H54 (cell line): ENCODE results near the gene SPEF1.

Experiments used
- DNase-seq: peaks from one replicate; pipeline ENCODE4 v3.0.0; 2011; ENCODE audit warnings: low spot score, mixed read lengths; ENCODE audit not compliant: insufficient read length
- FAIRE-seq: peaks from 3 replicates; lab custom pipeline; 2011; peaks lifted over from hg19 to GRCh38; lab: Jason Lieb, UNC
- POLR2A ChIP-seq: IDR thresholded peaks from 2 replicates; pipeline ENCODE4 v1.6.1; 2011; ENCODE audit warnings: low read depth, mild to moderate bottlenecking, low read length

Gene SPEF1

DNA sequence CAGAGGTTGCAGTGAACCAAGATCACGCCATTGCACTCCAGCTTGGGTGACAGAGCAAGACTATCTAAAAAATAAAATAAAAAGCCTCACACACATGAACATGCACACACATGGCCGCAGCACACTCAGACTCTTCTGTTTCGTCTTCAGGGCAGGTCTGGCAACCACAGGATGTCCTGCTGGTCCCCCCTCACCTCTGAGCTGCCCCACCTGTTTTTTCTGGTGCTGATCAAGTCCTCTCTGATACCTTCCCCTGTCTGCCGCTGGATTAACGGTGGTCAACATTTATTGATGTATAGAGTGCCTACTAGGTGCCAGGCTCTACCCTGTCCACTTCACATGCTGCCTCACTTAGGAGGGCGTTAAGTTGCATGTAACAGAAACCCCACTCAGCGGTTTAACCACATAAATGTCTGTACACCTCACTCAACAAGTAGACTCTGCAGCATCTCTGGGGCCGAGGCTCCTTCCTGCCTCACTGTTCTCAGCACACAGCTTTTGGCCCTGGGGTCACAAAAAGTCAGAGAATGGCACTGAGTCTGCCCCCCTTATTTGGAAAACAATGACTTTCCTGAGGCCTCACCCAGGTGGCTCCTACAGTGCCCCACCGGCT lies 34.6 kb upstream of the SPEF1 start:
- no peak for TF ChIP-seq POLR2A
- FAIRE-seq = no peak

DNA sequence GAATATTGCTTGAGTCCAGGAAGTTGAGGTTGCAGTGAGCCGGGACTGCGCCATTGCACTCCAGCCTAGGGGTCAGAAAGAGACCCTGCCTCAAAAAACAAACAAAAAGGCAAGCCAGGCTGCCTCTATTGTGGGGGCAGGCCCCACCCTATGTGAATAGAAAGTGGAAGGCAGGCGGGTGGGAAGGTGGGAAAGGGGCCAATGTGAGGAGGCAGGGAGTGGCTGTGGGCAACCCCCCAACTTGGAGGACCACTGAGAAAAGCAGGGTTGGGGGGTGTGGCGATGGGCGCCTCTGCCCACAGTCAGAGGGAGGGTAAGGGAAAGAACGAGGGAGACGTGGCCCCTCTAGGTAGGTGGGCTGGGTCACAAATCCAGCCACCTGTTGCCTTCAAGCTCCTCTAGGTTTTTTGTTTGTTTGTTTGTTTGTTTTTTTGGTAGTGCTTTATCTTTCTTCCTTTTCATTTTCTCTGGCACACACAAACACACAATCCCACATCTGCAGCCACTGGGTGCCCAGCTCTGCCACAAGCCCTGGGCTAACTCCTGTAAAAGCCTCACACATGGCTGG lies 33.8 kb upstream of the SPEF1 start:
- TF ChIP-seq POLR2A = no peak
- no peak for FAIRE-seq

More for the DNA sequence above, 34.6 kb upstream of the SPEF1 start:
- DNase-seq = no peak

DNA sequence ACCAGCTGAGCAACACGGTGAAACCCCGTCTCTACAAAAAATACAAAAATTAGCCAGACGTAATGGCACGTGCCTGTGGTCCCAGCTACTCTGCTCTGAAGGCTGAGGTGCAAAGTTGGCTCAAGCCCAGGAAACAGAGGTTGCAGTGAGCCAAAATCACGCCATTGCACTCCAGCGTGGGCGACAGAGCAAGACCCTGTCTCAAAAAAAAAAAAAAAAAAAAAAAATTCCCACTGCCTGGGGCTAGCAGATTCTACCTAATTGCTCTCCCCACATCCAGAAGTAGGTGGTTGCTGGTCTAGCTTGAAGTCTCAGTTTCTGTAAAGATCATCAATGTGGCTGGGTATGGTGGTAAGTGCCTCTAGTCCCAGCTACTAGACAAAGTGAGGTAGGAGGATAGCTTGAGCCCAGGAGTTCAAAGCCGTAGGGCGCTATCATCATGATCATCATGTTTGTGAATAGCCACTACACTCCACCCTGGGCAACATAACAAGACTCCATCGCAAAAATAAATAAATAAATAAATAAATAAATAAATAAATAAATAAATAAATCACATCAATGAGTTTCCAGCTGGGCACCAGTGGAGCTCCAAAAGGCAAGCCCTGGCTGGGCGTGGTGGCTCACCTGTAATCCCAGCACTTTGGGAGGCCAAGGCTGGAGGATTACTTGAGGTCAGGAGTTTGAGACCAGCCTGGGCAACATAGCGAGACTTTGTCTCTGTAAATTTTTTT lies 32.8 kb upstream of the SPEF1 start:
- no peak for TF ChIP-seq POLR2A
- DNase-seq (no peak), FAIRE-seq (no peak)

More for the DNA sequence above, 33.8 kb upstream of the SPEF1 start:
- no peak for DNase-seq

DNA sequence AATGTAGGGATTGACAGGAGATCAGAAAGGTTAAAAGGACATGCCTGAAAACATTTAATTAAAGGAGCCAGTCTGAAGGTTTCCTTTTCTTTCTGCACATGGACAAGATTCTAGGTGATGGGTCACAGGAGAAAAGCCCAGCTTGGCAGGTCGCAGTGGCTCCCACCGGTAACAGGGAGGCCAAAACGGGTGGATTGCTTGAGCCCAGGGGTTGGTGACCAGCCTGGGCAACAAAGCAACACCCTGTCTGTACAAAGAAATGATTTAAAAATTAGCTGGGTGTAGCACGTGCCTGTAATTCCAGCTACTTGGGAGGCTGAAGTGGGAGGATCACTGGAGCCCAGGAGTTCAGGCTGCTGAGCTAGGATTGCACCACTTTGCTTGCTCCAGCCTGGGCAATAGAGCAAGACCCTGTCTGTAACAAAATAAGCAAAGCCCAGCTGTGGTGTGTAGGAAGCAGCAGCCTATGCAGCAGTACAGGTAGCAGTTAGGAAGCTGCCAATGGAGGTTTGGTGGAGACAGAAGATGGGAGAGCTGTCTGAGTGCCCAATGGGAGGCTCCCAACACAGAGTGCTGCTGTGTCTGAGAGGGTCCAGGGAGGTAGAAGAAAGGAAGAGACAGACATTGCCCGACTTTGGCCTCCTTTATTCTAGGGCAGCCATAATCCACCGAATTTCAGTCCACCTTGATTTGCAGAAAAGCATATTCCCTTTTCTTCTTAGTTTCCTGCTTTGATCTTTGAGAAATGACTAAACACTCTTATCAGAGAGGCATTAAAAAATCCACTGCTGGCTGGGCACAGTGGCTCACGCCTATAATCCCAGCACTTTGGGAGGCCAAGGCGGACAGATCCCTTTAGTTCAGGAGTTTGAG lies 32.0 kb upstream of the SPEF1 start:
- DNase-seq = no peak
- no peak for FAIRE-seq
- TF ChIP-seq POLR2A = no peak

DNA sequence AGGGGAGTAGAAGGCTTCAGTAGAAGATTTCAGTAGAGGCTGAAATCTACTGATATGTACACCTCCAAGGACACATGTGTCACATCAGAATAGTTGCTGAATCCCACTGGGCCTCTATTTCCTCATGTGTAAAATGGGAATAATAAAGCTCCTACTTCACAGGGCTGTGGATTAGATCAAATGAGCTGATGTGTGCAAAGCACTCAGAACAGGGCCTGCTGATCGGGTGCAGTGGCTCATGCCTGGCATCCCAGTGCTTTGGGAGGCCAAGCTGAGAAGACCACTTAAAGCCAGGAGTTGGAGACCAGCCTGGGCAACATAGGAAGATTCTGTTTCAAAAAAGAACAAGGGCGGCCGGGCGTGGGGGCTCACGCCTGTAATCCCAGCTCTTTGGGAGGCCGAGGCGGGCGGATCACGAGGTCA lies 31.0 kb upstream of the SPEF1 start:
- no peak for TF ChIP-seq POLR2A
- FAIRE-seq (no peak), DNase-seq (no peak)

DNA sequence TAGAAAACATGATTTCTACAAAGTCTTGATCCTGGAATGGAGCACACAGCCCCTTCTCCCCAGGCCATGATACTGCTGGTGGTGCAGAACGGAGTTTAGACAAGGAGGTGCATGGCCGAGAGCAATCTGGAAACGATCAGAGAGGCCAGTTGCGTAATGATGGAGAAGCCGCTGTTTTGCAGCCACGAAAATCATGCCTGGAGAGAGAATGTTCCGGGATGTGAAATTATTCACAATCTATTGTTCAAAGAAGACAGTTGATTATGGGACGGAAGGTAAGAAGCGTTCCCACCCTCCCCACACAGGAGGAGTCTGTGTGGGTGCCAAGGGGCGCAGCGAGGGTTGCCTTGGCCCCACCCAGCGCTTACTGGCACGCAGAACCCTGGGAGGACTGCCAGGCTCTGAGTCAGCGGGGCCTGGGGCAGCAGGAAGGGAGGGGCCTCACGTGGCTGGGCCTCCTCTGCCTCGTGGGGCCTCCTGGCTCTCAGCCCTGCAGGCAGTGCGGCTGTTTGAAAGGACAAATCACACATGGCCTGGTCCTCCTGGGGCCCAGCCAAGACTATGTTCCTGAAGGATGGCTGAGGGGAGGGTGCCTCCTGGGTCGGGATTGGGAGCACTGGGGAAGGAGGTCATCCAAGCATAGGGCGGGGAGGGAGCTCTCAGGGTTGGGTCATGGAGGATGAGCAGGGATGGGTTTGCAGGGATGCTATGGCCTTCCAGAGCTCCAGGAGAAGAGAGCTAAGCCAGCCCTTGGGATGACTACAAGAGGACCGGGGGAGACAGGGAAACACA lies 30.4 kb upstream of the SPEF1 start:
- FAIRE-seq = peak; percentile 65
- no peak; the same call in 1 of the 2 replicates for TF ChIP-seq POLR2A
- peak; percentile 84 for DNase-seq

DNA sequence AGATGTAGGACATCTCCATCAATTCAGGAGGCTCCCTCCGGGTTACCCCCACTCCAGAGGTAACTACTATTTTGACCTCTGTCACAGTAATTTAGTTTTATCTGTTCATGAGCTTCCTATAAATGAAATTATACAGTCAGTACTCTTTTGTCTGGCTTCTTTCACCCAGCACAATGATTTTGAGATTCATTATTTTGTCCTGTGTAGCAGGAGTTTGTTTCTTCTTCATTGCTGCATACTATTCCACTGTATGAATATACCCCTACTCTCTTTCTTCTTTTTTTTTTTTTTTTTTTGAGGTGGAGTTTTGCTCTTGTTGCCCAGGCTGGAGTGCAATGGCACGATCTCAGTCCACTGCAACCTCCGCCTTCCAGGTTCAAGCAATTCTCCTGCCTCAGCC lies 27.3 kb upstream of the SPEF1 start:
- no peak for TF ChIP-seq POLR2A
- DNase-seq (no peak), FAIRE-seq (no peak)

DNA sequence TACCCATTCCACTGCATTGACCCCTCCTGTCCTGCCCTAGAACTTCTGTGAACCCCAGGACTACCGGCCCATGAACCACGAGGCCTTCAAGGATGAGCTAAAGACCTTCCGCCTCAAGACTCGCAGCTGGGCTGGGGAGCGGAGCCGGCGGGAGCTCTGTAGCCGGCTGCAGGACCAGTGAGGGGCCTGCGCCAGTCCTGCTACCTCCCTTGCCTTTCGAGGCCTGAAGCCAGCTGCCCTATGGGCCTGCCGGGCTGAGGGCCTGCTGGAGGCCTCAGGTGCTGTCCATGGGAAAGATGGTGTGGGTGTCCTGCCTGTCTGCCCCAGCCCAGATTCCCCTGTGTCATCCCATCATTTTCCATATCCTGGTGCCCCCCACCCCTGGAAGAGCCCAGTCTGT lies 23.5 kb upstream of the SPEF1 start:
- no peak for DNase-seq
- no peak for TF ChIP-seq POLR2A
- FAIRE-seq = no peak

DNA sequence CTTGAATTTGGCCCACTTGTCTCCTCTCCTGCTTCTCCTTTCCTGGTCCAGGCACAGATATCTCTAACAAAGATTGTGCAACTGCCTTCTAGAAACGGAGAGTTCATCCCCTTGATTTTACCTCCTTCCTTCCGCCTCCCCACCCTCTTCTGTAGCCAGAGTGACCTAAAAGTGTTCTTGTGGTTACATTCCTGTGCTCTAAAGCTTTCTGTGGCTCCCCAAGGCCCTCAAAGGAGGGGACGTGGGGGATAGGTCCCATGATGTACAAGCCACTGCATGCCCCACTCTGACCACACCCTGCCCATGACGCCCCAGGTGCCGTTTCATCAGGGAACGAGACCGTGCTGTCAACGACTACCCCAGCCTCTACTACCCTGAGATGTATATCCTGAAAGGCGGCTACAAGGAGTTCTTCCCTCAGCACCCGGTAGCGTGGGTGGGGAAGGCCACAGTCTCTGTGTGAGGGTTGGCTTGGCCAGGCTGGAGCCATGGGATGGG lies 23.1 kb upstream of the SPEF1 start:
- FAIRE-seq = no peak
- DNase-seq = no peak
- TF ChIP-seq POLR2A = no peak

DNA sequence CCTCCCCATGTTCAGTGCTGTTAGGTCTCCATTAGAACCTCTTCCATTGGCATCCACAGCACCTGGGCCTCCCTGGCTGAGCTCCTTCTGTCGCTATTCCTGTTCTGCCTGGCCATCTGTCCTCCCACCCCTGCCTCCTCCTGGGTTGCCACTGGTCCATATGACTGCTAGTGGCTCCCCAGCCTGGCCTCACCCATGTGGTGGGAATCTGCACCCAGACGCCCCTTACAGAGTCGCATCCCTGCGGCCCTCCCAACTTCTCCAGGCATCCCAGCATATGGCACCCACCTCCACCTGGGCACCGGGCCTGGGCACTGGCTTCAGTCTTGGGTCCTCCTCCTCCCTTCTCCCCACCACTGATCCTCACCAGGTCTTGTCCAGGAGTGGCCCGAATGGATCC lies 22.6 kb upstream of the SPEF1 start:
- 0 out of 2 replicates have a peak, but pooled peaks have one; percentile 10 for TF ChIP-seq POLR2A
- DNase-seq (no peak), FAIRE-seq (no peak)

DNA sequence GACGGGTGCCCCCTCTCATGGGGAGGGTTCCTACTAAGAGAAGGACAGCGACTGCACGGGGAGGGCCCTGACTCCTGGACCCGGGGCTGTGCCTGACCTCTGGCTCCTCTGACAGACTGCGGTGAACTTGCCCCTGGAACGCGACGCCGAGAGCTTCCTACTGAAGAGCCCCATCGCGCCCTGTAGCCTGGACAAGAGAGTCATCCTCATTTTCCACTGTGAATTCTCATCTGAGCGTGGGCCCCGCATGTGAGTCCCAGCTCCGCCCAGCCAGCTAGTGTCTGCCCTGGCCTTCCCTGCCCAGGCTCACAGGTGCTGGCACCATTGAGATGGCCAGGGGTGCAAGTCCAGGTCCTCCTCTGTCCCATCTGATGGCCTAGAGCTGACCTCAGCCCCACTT lies 22.0 kb upstream of the SPEF1 start:
- no peak for TF ChIP-seq POLR2A
- DNase-seq = no peak
- FAIRE-seq = no peak

DNA sequence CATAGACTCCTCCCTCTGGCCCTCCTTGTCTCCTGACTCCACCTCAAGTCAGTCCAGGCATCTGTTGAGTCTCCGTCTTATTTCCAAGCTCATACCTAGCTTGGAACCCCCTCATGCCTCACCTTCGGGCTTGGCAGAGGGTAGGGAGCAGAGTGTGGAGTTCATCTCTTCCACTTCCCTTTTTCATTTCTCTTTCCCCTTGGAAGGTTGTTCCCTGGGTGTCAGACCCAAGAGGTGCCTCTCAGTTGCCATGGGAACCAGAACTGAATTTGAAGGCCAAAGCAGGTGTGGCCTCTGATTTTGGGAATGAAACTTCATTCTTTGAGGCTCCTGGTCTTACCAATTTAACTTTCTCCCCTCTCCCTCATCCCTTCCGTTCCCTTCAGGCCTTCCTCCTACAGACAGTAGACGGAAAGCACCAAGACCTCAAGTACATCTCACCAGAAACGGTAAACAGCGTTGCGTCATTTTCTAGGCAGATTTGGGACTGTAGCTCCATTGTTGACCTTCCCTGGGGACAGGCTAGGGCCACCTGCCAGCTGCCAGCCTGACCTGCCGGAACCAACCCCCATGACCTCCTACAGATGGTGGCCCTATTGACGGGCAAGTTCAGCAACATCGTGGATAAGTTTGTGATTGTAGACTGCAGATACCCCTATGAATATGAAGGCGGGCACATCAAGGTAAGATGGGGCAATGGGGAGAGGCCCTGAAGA lies 21.4 kb upstream of the SPEF1 start:
- no peak for TF ChIP-seq POLR2A
- no peak for DNase-seq
- no peak for FAIRE-seq
